T-helper 2 cell treated with Interferon-gamma antibody and Interleukin-4, amounts not matched to agents 5 μg/mL and 100 μg/mL, for 36 hours (primary cell): ENCODE results near the gene GFY.
"Not testable (repeated sequence)": the region's sequence is repeated elsewhere in the genome, so short reads cannot be mapped to it uniquely, and the experiment has no call there.

Experiments used
- DNase-seq: peaks from one replicate; pipeline ENCODE4 v3.0.0; 2021; ENCODE audit warnings: low spot score
- H3K27ac Mint-ChIP-seq: one replicate; pipeline ENCODE4 v1.8.0; 2021; ENCODE audit warnings: mild to moderate bottlenecking, mixed read lengths
- H3K27me3 Mint-ChIP-seq: one replicate; pipeline ENCODE4 v1.8.0; 2021; ENCODE audit warnings: low read depth, mixed read lengths
- H3K36me3 Mint-ChIP-seq: one replicate; pipeline ENCODE4 v1.8.0; 2021; ENCODE audit warnings: low read depth, mixed read lengths
- H3K4me1 Mint-ChIP-seq: one replicate; pipeline ENCODE4 v1.8.0; 2021; ENCODE audit warnings: low read depth, mixed read lengths
- H3K4me3 Mint-ChIP-seq: one replicate; pipeline ENCODE4 v1.8.0; 2022; ENCODE audit warnings: mild to moderate bottlenecking, moderate library complexity, mixed read lengths
- H3K9me3 Mint-ChIP-seq: one replicate; pipeline ENCODE4 v1.8.0; 2021; ENCODE audit warnings: mixed read lengths

GFY gene

DNA sequence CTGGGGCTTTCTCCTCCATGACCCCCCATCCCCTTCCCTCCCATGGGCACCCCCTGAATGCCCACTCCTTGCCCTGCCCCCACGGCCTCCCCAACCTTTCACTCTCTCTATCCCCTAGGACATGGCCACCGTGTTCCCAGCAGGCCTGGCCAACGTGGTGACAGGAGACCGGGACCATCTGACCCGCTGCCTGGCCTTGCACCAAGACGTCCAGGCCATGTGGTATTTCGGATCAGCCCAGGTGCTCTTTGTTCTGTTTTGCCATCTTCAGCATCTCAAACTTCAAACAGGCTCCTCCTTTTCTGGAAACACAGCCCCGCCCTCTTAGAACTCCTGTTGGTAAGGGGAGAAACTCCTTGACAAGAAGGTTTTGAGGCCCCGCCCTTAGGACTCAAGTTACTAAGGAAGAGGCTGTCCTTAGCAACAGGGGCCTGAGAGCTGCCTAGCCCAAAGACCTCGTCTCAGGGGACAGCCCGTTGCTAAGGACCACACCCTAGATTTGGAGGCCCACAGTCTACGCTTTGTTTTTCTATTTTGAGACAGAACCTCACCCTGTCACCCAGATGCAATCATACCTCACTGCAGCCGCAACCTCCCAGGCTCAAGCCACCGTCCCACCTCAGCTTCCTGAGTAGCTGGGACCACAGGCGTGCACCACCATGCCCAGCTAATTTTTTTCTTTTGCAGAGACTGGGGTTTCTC lies 43.7 kb downstream of the GFY start:
- peaks cover 36% of the 10 kb centered on the region for H3K4me1 Mint-ChIP-seq
- peak overlapping the region; percentile 90 for H3K4me3 Mint-ChIP-seq
- H3K36me3 Mint-ChIP-seq: peaks cover 16% of the 10 kb centered on the region

DNA sequence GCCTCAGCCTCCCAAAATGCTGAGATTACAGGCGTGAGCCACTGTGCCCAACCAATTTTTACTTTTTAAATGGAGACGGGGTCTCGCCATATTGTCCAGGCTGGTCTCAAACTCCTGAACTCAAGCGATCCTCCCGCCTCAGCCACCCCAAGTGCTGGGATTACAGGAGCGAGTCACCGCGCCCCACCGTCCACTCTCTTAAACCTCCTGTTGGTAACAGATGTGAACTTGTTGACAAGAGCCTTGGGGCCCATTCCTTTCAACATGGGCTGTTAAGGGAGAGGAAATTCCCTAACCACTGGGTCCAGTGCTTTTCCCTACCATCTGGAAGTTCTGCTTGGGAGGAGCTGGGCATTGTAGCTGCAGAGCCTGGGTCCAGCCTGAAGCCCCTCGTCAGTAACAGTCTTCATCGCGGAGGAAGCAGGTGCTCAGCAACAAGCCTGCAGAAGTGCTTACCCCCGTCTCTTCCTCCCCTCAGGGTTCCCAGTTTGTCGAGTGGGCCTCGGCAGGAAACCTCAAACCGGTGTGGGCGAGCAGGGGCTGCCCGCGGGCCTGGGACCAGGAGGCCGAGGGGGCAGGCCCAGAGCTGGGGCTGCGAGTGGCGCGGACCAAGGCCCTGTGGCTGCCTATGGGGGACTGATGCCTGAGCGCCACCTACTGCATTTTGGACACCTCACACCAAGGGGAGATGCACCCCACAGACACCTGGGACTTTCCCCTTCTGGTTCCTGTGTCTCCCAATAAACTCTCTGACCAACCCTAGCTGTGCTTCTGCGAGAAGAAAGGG lies 44.8 kb downstream of the GFY start:
- H3K36me3 Mint-ChIP-seq: peaks cover 19% of the 10 kb centered on the region
- H3K4me1 Mint-ChIP-seq: peaks cover 36% of the 10 kb centered on the region
- H3K9me3 Mint-ChIP-seq: no peaks in the 10 kb centered on the region
- peak overlapping the region; percentile 63 for H3K4me3 Mint-ChIP-seq
- peak overlapping the region; percentile 100 for H3K27ac Mint-ChIP-seq
- no peaks in the 10 kb centered on the region for H3K27me3 Mint-ChIP-seq
- DNase-seq: peak; percentile 90

More for the DNA sequence above, 43.7 kb downstream of the GFY start:
- H3K27ac Mint-ChIP-seq: peak overlapping the region; percentile 100
- peak; percentile 89 for DNase-seq
- no peaks in the 10 kb centered on the region for H3K27me3 Mint-ChIP-seq
- H3K9me3 Mint-ChIP-seq: no peaks in the 10 kb centered on the region

DNA sequence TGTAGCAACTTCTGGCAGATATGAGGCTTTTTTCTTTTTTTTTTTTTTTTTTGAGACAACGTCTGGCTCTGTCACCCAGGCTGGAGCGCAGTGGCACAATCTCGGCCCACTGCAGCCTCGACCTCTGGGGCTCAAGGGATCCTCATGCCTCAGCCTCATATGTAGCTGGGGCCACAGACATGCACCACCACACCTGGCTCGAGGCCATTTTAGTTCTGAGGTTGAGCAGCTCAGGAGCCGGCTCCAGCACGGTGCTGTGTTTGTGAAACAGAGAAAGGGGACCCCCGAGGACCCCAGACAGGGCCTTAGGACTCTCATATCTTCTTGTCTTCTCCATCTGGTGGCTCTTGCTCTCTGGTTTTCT lies 45.4 kb downstream of the GFY start:
- Mint-ChIP-seq H3K4me3 (peak overlapping the region; percentile 63), H3K4me1 (peaks cover 38% of the 10 kb centered on the region), H3K36me3 (peaks cover 21% of the 10 kb centered on the region), H3K27me3 (no peaks in the 10 kb centered on the region), H3K27ac (peak overlapping the region; percentile 100), H3K9me3 (no peaks in the 10 kb centered on the region)
- DNase-seq: no peak

DNA sequence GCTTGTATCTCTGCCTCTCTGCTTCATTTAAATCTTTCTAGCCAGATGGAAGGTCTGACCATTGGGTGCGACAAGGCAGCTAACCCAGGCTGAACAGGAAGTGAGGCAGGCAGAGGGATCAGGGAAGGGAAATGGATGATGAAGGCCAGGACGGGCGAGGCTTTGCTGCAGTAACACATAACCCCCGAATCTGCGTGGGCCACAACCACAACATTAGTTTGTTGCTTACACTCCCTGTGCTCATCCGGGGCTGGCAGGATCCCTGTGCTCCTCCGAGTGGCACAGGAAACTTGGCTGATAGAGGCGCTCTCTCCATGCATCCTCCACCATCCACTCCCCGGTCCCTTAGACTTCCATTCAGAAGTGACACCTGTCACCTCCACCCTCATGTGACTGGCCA lies 47.7 kb downstream of the GFY start:
- Mint-ChIP-seq H3K4me3 (peak overlapping the region; percentile 99), H3K27me3 (no peaks in the 10 kb centered on the region), H3K36me3 (peaks cover 36% of the 10 kb centered on the region), H3K9me3 (no peaks in the 10 kb centered on the region), H3K27ac (peak overlapping the region; percentile 91), H3K4me1 (peaks cover 44% of the 10 kb centered on the region)
- DNase-seq: no peak

DNA sequence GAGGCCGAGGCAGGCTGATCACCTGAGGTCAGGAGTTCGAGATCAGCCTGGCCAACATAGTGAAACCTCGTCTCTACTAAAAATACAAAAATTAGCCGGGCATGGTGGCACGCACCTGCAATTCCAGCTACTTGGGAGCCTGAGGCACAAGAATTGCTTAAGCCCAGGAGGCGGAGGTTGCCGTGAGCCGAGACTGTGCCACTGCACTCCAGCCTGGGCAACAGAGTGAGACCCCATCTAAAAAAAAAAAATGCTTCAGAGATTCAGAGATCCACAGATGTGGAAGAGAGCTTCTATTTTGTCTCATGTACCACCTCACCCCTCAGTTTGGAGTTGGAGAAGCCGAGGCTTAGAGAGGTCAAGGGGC lies 48.3 kb downstream of the GFY start:
- peaks cover 36% of the 10 kb centered on the region for H3K36me3 Mint-ChIP-seq
- H3K4me3 Mint-ChIP-seq: peak overlapping the region; percentile 99
- H3K9me3 Mint-ChIP-seq, DNase-seq, H3K27me3 Mint-ChIP-seq: not testable (repeated sequence)
- peaks cover 44% of the 10 kb centered on the region for H3K4me1 Mint-ChIP-seq
- H3K27ac Mint-ChIP-seq: peak overlapping the region; percentile 91

DNA sequence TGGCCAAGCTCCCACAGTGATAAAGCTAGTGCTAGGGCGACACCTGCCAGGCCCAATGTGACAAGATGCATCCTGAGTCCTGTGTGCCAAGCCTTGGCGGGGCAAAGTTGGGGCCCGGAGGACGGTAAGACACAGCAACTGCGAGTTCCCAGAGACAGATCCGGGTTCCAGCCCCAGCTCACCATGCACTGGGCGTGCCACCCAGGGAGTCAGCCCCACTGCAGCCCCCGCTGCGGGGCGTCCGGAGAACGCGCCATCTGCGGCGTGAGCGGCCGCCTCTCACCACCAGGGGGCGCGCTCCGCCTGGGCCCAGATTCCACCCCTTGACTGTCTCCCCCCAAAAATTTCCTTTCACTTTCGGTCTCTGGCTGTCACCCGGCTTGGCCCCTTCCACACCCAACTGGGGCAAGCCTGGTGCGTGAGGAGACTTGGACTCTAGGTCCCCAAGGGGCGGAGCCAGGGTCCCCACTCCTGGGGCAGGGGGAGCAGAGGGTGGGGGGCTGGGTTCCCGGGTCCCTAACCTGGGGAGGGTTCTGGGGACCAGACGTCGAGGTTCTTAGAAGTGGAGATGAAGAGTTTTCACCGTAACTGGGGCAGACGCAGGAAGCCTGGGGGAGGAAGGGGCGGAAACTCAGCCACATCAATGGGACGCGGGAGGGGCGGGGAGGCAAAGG lies 48.8 kb downstream of the GFY start, which contains the start of gene FLT3LG:
TSS of gene FLT3LG (plus strand) at position 348 of the 674 bp plus-strand sequence. CDS start 425 bp downstream, outside the sequence.
- Mint-ChIP-seq H3K4me1 (peaks cover 41% of the 10 kb centered on the region), H3K36me3 (peaks cover 34% of the 10 kb centered on the region), H3K4me3 (peak within 1 kb of the TSS; percentile 99), H3K27me3 (no peaks in the 10 kb centered on the region), H3K9me3 (no peaks in the 10 kb centered on the region), H3K27ac (peak within 1 kb of the TSS; percentile 91)
- DNase-seq: peak; percentile 90

DNA sequence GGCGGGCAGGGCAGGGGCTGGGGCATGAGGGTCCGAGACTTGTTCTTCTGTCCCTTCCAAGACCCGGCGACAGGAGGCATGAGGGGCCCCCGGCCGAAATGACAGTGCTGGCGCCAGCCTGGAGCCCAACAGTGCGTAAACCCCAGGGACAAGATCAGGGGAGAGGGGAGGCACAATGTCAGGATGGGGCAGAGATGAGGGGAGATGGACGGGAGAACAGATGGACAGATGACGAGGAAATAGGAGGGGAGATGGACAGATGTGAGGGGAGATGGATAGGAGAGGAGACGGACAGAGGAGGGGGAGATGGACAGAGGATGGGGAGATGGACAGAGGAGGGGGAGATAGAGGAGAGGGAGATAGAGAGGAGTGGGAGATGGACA lies 49.3 kb downstream of the GFY start:
- H3K27me3 Mint-ChIP-seq: no peaks in the 10 kb centered on the region
- peaks cover 39% of the 10 kb centered on the region for H3K4me1 Mint-ChIP-seq
- DNase-seq: no peak

DNA sequence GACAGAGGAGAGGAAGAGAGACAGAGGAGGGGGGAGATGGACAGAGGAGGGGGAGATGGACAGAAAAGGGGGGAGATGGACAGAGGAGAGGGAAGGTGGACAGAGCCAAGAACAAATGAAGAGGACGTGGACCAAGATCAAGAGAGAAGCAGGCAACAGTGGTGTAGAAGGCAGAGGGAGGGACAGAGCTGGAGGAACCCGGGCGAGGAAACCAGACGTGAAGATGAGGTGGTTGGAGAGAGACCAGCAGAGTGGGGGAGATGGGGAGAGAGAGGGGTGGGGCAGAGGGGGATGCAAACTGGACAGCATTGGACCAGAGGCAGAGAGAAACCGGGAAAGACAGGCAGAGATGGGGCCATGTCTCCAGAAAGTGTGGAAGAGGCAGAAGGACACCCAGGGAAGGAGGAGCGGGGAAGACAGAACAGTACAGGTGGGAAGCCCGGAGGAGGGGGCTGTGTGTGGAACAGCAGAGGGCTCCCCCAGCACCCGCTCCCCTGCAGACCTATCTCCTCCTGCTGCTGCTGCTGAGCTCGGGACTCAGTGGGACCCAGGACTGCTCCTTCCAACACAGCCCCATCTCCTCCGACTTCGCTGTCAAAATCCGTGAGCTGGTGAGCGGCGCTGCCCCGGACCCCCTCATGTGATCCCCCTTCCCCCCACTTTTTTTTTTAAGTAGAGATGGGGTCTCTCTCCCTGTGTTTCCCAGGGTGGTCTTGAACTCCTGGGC lies 50.2 kb downstream of the GFY start:
- H3K27ac Mint-ChIP-seq: peak overlapping the region; percentile 91
- peak overlapping the region; percentile 99 for H3K4me3 Mint-ChIP-seq
- peaks cover 40% of the 10 kb centered on the region for H3K36me3 Mint-ChIP-seq
- H3K9me3 Mint-ChIP-seq: no peaks in the 10 kb centered on the region
- DNase-seq: no peak
- H3K27me3 Mint-ChIP-seq: no peaks in the 10 kb centered on the region
- H3K4me1 Mint-ChIP-seq: peaks cover 32% of the 10 kb centered on the region

More for the DNA sequence above, 49.3 kb downstream of the GFY start:
- H3K36me3 Mint-ChIP-seq: peaks cover 35% of the 10 kb centered on the region
- no peaks in the 10 kb centered on the region for H3K9me3 Mint-ChIP-seq
- H3K27ac Mint-ChIP-seq: peak overlapping the region; percentile 91
- H3K4me3 Mint-ChIP-seq: peak overlapping the region; percentile 99

DNA sequence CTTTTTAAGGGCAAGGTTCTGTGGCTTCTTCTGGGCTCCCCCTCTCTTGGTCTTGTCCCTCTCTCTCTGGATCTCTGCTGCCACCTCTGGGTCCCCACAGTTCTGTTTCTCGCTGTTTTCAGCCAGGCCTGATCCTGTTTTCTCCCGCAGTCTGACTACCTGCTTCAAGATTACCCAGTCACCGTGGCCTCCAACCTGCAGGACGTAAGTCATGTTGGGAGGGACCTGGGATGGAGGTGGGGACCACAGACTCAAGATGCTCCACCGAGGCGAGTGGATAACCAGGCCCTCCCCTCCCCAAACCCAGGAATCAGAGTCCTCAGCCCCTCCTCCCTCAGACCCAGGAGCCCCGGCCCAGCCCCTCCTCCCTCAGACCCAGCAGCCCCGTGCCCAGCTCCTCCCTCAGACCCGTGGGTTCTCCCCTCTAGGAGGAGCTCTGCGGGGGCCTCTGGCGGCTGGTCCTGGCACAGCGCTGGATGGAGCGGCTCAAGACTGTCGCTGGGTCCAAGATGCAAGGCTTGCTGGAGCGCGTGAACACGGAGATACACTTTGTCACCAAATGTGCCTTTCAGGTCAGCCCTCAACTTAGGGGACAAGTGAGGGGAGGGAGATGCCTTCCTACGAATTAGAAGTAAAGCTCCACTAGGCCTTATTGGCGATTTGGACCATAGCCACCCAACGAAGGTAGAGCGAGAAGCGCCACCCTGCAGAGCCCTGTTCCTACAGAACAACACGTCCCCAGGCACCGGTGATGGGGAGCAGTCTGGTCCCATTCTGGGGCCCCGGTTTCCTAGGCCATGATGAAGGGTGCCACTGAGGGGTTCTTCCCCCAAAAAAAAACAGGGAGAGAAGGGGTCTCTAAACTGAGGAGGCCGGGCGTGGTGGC lies 51.0 kb downstream of the GFY start:
- Mint-ChIP-seq H3K27ac (peak overlapping the region; percentile 91), H3K36me3 (peaks cover 41% of the 10 kb centered on the region), H3K4me1 (peaks cover 25% of the 10 kb centered on the region), H3K9me3 (no peaks in the 10 kb centered on the region), H3K4me3 (peak overlapping the region; percentile 99), H3K27me3 (no peaks in the 10 kb centered on the region)
- DNase-seq: peak; percentile 76
